ENCODE measurements around the gene MAGI2.
"Not testable (repeated sequence)": the region's sequence is repeated elsewhere in the genome, so short reads cannot be mapped to it uniquely, and the experiment has no call there.

The MAGI2 gene

GRCh38 chr7:78642751-78643150 lies 810.7 kb downstream of the MAGI2 start:
- DNase-seq (ENCODE audit: low read depth in 2 of 2) = no peak

- no peak for DNase-seq (ENCODE audit: low read depth in 2 of 2)
These were observed 815.1 kb downstream of the MAGI2 start for GRCh38 chr7:78638364-78638763.

GRCh38 chr7:78636727-78637126 lies 816.7 kb downstream of the MAGI2 start:
- no peak for DNase-seq (ENCODE audit: low read depth in 2 of 2)

- DNase-seq (ENCODE audit: low read depth in 2 of 2) = no peak
These were observed 818.3 kb downstream of the MAGI2 start for GRCh38 chr7:78635026-78635793.

- DNase-seq (ENCODE audit: low read depth in 2 of 2) = no peak
These were observed 819.4 kb downstream of the MAGI2 start for GRCh38 chr7:78634093-78634492.

DNA sequence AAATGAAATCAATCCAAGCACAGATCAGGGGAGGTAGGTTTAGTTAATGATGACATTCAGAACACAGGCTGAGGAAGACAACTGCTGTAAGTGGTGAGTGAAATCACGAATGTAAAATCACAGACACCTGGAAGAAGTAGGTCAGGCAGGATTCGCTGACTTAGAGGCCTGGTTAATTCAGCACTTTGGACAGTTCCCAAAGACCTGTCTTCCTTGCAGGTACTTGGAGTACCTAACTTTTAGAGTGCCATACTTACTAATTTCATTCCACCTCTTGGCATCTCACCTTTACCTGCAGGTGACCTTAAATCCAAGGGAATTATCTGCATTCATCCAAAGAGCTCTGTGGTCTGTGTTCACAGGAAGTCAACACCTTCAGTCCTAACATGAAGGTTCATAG lies 832.5 kb downstream of the MAGI2 start:
- no peak for DNase-seq (ENCODE audit: low read depth in 2 of 2)

DNA sequence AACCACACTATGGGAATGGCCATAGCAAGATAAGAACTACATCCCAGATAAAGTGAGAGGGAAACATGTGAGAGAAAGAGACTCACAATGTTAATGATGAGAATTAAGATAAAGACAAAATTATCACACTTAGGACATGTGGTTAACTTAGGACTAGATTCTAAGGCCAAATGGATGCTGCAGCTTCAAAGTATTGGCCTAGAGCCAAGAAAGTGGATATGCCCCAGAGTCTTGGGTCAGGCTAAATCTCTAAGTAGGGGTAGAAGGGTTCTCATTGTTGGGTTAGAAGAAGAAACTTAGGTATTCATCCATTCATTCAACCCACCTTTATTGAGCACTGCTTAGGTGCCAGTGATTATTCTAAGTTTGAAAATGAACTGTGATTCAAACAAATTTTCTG lies 836.9 kb downstream of the MAGI2 start:
- DNase-seq (ENCODE audit: low read depth in 2 of 2) = no peak

DNA sequence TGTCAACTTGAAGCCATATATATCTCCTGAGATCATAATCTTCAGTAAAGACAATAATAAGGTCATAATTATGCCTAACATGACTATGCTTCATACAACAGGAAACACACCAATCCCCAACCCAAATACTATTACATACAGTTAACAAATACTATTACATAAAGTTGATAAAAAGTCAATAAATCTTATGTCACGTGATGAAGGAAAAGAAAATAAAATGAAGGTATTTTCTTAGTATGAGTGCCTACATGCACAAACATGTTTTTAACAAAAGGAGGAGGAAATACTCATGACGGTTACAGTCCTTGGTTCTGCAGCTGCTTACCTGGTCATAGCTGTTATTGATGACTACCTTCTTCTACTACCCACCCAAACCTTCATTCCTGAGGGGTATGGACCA lies 844.2 kb downstream of the MAGI2 start:
- DNase-seq (ENCODE audit: low read depth in 2 of 2) = no peak

DNA sequence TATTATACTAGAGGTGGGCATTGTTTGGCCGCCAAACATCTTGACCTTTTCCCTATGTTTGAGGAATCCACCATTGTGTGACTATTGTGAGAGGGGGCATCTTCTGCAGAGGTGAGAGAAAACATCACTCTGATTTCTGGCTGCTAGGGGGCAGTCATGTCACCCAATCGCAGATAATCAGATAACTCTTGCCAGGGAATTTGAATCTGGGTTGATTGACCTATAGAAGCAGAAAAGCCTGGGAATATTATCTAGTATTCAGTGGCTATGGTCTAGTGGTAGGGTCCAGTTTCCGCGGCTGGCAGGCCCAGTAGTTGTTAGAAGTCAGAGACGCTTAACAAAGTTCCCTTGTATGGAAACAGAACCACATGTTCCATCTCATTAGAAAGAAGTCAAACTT lies 846.4 kb downstream of the MAGI2 start:
- DNase-seq (ENCODE audit: low read depth in 2 of 2) = no peak

GRCh38 chr7:78605119-78605518 lies 848.3 kb downstream of the MAGI2 start:
- DNase-seq (ENCODE audit: low read depth in 2 of 2) = no peak

- DNase-seq (ENCODE audit: low read depth in 2 of 2) = no peak
These were observed 851.7 kb downstream of the MAGI2 start for GRCh38 chr7:78601728-78602127.

DNA sequence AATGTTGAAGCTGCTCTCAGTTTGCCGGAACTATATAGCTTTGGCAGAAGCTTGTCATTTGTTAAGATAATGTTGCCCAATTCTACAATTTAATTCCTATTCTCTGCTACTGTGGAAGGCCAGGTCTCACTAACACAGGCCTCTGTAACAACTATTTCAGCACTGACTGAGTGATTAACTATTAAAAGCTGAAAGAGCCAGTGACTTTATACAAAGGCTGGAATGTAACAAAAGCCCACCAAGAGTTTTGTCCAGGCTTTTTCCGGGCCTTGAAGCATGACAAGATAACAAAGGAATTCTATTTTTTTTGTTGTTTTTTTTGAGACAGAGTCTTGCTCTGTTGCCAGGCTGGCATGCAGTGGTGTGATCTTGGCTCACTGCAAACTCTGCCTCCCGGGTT lies 859.3 kb downstream of the MAGI2 start:
- DNase-seq (ENCODE audit: low read depth in 2 of 2) = no peak

DNA sequence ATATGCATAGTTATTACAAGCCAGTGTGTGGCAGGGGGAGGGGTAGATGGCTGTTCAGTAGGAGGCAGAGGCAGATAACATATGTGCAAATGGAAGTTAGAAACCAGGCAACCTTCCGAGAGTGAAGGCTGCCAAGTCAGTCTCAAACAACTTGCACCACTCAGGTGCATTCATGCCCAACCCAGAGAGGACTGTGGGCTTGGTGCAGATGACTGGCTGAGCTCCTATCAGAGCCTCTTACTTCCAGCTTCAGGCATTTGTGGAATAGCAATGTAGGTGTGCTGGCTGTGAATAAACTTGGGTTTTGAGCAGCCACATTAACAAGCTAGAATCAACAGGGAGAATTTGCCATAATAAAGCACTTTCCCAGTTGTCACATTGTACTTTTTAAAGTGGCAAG lies 865.1 kb downstream of the MAGI2 start:
- no peak for DNase-seq (ENCODE audit: low read depth in 2 of 2)

- no peak for DNase-seq (ENCODE audit: low read depth in 2 of 2)
These were observed 865.9 kb downstream of the MAGI2 start for GRCh38 chr7:78587443-78588044.

DNA sequence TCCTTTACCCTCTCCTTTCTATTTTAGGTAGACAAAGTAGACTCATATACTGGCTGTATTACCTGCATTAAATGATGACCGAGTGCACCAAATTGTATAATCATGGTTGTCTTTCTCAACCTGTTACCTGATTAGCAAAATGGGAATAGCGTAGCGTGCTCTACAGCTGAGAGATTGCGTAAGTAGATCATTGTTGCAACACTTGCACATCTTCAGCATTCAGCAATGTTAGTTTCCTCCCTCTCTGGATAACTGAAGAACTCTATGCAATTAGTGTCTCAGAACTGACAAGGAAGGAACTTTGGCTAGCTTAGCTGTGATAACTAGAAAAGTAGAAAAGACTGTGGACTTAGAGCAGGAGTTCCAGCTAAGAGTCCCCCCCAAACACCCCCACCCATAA lies 867.5 kb downstream of the MAGI2 start:
- no peak for DNase-seq (ENCODE audit: low read depth in 2 of 2)

- DNase-seq (ENCODE audit: low read depth in 2 of 2) = no peak
These were observed 874.8 kb downstream of the MAGI2 start for GRCh38 chr7:78578686-78579085.

GRCh38 chr7:78577174-78577952 lies 876.1 kb downstream of the MAGI2 start:
- DNase-seq (ENCODE audit: low read depth in 2 of 2) = not testable (repeated sequence)

- DNase-seq (ENCODE audit: low read depth in 2 of 2) = no peak
These were observed 877.2 kb downstream of the MAGI2 start for GRCh38 chr7:78576236-78576635.

- no peak for DNase-seq (ENCODE audit: low read depth in 2 of 2)
These were observed 882.2 kb downstream of the MAGI2 start for GRCh38 chr7:78571292-78571691.

- DNase-seq (ENCODE audit: low read depth in 2 of 2) = no peak
These were observed 884.8 kb downstream of the MAGI2 start for GRCh38 chr7:78568690-78569089.

DNA sequence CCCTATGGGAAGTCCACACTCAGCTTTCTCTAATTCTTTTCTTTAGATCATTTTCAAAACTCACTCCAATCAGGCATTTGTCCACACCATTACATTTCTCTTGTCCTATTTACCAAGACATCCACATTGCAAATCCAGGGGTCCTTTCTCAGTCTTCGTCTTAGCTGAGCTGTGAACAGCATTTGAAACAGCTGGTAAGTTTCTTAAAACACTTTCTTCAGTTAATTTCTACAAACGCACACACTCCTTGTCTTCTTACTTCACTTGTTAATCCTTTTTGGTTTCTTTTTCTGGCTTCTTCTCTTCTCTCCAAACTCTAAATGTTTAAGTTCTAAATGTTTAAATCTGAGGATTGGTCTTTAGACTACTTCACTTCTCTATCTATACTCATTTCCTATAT lies 885.6 kb downstream of the MAGI2 start:
- DNase-seq (ENCODE audit: low read depth in 2 of 2) = no peak

DNA sequence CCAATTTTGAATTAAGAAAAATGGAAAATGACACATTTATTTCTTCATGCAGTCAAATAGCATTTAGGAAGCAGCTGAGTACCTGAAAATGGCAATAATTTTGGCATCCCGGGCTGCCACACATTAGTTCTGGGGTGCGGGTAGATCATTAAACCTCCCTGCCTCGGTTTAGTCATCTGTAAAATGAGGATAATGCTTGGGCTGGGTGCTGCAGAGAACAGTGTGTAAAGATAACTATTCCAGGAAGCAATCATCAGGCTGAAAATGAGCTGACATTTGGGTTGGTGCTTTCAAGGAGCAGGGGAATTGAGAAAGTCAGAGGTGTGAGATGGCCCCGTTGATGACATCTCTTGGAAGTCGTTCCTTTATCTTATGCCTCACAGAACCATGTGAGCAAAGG lies 887.7 kb downstream of the MAGI2 start:
- DNase-seq (ENCODE audit: low read depth in 2 of 2) = no peak

GRCh38 chr7:78563191-78563590 lies 890.3 kb downstream of the MAGI2 start:
- DNase-seq (ENCODE audit: low read depth in 2 of 2) = no peak

Data from fibroblast of skin of left biceps (primary cell).